CD14-positive monocyte (primary cell): Measurements from ENCODE around the gene NPW. TPM values are rescaled to one million over a fixed set of nuclear protein-coding genes. Genes with fewer than 3 reads are reported as not detected.
A peak's percentile ranks its signal among the peaks of the same experiment; 100 is the strongest.

Source experiments
- DNase-seq, 3 donors: peaks; one replicate each; pipeline ENCODE4 v3.0.0-alpha.2; 2011 to 2022
- H2AFZ ChIP-seq: 2 replicates; pipeline ENCODE4 v1.6.0; 2012; ENCODE audit warnings: mild to moderate bottlenecking, low read depth, low read length, inconsistent platforms; ENCODE audit not compliant: insufficient read depth, poor library complexity, severe bottlenecking
- H3K27ac ChIP-seq, 2 donors: 1 replicate in 1 of 2; 2 replicates in 1 of 2; pipeline ENCODE4 v1.5.1; 2012 to 2013; ENCODE audit warnings: low read length in 2 of 2, control low read depth in 1 of 2, inconsistent platforms in 1 of 2, low read depth in 1 of 2, mild to moderate bottlenecking in 1 of 2
- H3K27me3 ChIP-seq, 2 donors: one replicate each; pipeline versions ENCODE4 v1.6.0 to v1.6.1; 2011 to 2013; ENCODE audit warnings: low read length in 2 of 2; ENCODE audit not compliant: control insufficient read depth in 2 of 2, insufficient read depth in 2 of 2
- H3K36me3 ChIP-seq, 2 donors: replicated peaks in 1 of 2; 1 replicate in 1 of 2; 2 replicates in 1 of 2; pipeline versions ENCODE4 v1.5.1 to v1.6.1; 2012 to 2013; ENCODE audit warnings: low read length in 2 of 2, control low read depth in 1 of 2, inconsistent platforms in 1 of 2, mild to moderate bottlenecking in 1 of 2; ENCODE audit not compliant: insufficient read depth in 2 of 2, control insufficient read depth in 1 of 2
- H3K4me1 ChIP-seq, 2 donors: 1 replicate in 1 of 2; 2 replicates in 1 of 2; pipeline versions ENCODE4 v1.5.1 to v1.6.1; 2012 to 2013; ENCODE audit warnings: low read length in 2 of 2, control low read depth in 1 of 2, inconsistent platforms in 1 of 2, mild to moderate bottlenecking in 1 of 2, moderate library complexity in 1 of 2; ENCODE audit not compliant: insufficient read depth in 2 of 2, control insufficient read depth in 1 of 2
- H3K4me2 ChIP-seq: replicated peaks from 2 replicates; pipeline ENCODE3; 2012; ENCODE audit warnings: low read length, moderate library complexity, mild to moderate bottlenecking; ENCODE audit not compliant: poor library complexity, severe bottlenecking; ENCODE audit errors: extremely low read depth
- H3K4me3 ChIP-seq, 3 experiments: fragments of 200-600 bp in 1 of 3; sonication (generic) in 1 of 3; replicated peaks in 1 of 3; 1 replicate in 2 of 3; 2 replicates in 1 of 3; pipeline ENCODE4 v1.5.1; 2011 to 2013; ENCODE audit warnings: low read length in 3 of 3, mild to moderate bottlenecking in 3 of 3, control low read depth in 2 of 3, low read depth in 2 of 3, inconsistent platforms in 1 of 3, moderate library complexity in 1 of 3
- H3K79me2 ChIP-seq: 2 replicates; pipeline ENCODE4 v1.6.0; 2012; ENCODE audit warnings: mild to moderate bottlenecking, control low read depth, inconsistent platforms, low read length, moderate library complexity; ENCODE audit not compliant: insufficient read depth
- H3K9ac ChIP-seq: 2 replicates; pipeline ENCODE4 v1.6.0; 2017; ENCODE audit warnings: low read length, mild to moderate bottlenecking; ENCODE audit not compliant: insufficient read depth, poor library complexity, severe bottlenecking
- H3K9me3 ChIP-seq, 2 donors: replicated peaks in 1 of 2; 1 replicate in 1 of 2; 2 replicates in 1 of 2; pipeline versions ENCODE4 v1.5.1 to v1.6.1; 2012 to 2013; ENCODE audit warnings: low read length in 2 of 2, control low read depth in 1 of 2; ENCODE audit not compliant: control insufficient read depth in 1 of 2, insufficient read depth in 1 of 2
- H4K20me1 ChIP-seq: 2 replicates; pipeline ENCODE4 v1.6.0; 2012; ENCODE audit warnings: mild to moderate bottlenecking, low read length, control low read depth, moderate library complexity; ENCODE audit not compliant: insufficient read depth
- H3K27ac Mint-ChIP-seq, 7 donors: one replicate each; pipeline ENCODE4 v1.8.0; 2020; ENCODE audit warnings: mild to moderate bottlenecking in 7 of 7, mixed read lengths in 7 of 7, moderate library complexity in 6 of 7, inconsistent platforms in 2 of 7
- H3K27me3 Mint-ChIP-seq, 3 donors: one replicate each; pipeline ENCODE4 v1.8.0; 2021 to 2022; ENCODE audit warnings: low read depth in 3 of 3, mild to moderate bottlenecking in 3 of 3, mixed read lengths in 3 of 3, moderate library complexity in 3 of 3, inconsistent platforms in 1 of 3
- H3K36me3 Mint-ChIP-seq, 2 donors: one replicate each; pipeline ENCODE4 v1.8.0; 2020; ENCODE audit warnings: mixed read lengths in 2 of 2, inconsistent platforms in 1 of 2, mild to moderate bottlenecking in 1 of 2
- H3K4me1 Mint-ChIP-seq: one replicate; pipeline ENCODE4 v1.8.0; 2020; ENCODE audit warnings: mild to moderate bottlenecking, mixed read lengths
- H3K4me3 Mint-ChIP-seq, 2 donors: one replicate each; pipeline ENCODE4 v1.8.0; 2020; ENCODE audit warnings: mild to moderate bottlenecking in 2 of 2, mixed read lengths in 2 of 2, moderate library complexity in 1 of 2
- H3K9me3 Mint-ChIP-seq, 7 donors: one replicate each; pipeline ENCODE4 v1.8.0; 2020 to 2022; ENCODE audit warnings: mixed read lengths in 7 of 7, mild to moderate bottlenecking in 6 of 7, moderate library complexity in 6 of 7, inconsistent platforms in 2 of 7
- CTCF ChIP-seq: fragments of 200-600 bp; IDR thresholded peaks from one replicate; pipeline ENCODE4 v1.8.0; 2022; ENCODE audit warnings: antibody characterized with exemption, mild to moderate bottlenecking
- WGBS: methylation state at CpG from one replicate; pipeline ENCODE4 v1.1.5; 2013; ENCODE audit warnings: missing lambda C conversion rate; ENCODE audit not compliant: insufficient coverage; 5-methylcytosine and 5-hydroxymethylcytosine counted together
- intact Hi-C, 2 donors: fragments of 100-400 bp; cut with micrococcal nuclease; formaldehyde crosslinking; loops; one replicate each; pipeline versions ENCODE4 v1.15.0 to v1.15.1; 2023
- polyA plus RNA-seq, 3 donors: library from polyadenylated mRNA; depleted of rRNA in 1 of 3; unstranded in 2 of 3; stranded (reverse) in 1 of 3; fragments of 300-500 nt in 2 of 3; fragments of >200 nt in 1 of 3; fragmentation: Illumina TruSeq in 2 of 3; gene quantifications; 1 replicate in 2 of 3; 2 replicates in 1 of 3; pipeline ENCODE4 v1.2.3, GENCODE V29; 2012 to 2021

Gene NPW
- polyA plus RNA-seq, 3 donors = not detected

- Histone ChIP-seq H2AFZ (peak overlapping the region; percentile 71), H4K20me1 (peaks cover 2% of the 10 kb centered on the region), H3K79me2 (no peaks in the 10 kb centered on the region), H3K36me3 (peaks cover under 1 to 5% of the 10 kb centered on the region in 2 donors), H3K27me3 (peaks cover 20 to 33% of the 10 kb centered on the region in 2 donors), H3K9me3 (peaks cover 7 to 8% of the 10 kb centered on the region in 2 donors), H3K4me2 (peak overlapping the region; percentile 64), H3K4me3 (peak overlapping the region in 2 of 3 experiments; percentile 5 to 57), H3K4me1 (peaks cover 18% of the 10 kb centered on the region in 2 donors), H3K27ac (peak overlapping the region in 1 of 2 donors; percentile 26), H3K9ac (peak overlapping the region; percentile 46)
- peak overlapping the region; percentile 57 to 79 for H3K4me3 Mint-ChIP-seq
- peaks cover 35 to 52% (median 42%) of the 10 kb centered on the region in 3 donors for H3K27me3 Mint-ChIP-seq
- peaks cover 0 to 16% (median 11%) of the 10 kb centered on the region in 7 donors for H3K9me3 Mint-ChIP-seq
- intact Hi-C loops = no loop called here
- H3K36me3 Mint-ChIP-seq = peaks cover 15 to 21% of the 10 kb centered on the region in 2 donors
- WGBS = 12% methylated on average over 22 of the region's 22 CpGs
- H3K4me1 Mint-ChIP-seq = peaks cover 14% of the 10 kb centered on the region
- peak overlapping the region in 2 of 7 donors; percentile 70 to 83 for H3K27ac Mint-ChIP-seq
- TF ChIP-seq CTCF = no peak
- no peak for DNase-seq
Measured at GRCh38 chr16:1991588-1991947, 28.0 kb upstream of the NPW start.

GRCh38 chr16:1991948-1992703 is 27.5 kb upstream of the NPW start:
- Histone ChIP-seq H3K79me2 (no peaks in the 10 kb centered on the region), H3K4me2 (peak overlapping the region; percentile 64), H3K36me3 (peaks cover 0 to 5% of the 10 kb centered on the region in 2 donors), H4K20me1 (peaks cover 2% of the 10 kb centered on the region), H3K9me3 (peaks cover 7 to 8% of the 10 kb centered on the region in 2 donors), H3K27ac (peak overlapping the region in 1 of 2 donors; percentile 26), H3K27me3 (peaks cover 20 to 33% of the 10 kb centered on the region in 2 donors), H3K9ac (peak overlapping the region; percentile 46), H3K4me3 (peak overlapping the region in 1 of 3 experiments; percentile 57), H2AFZ (peak overlapping the region; percentile 71), H3K4me1 (peaks cover 18% of the 10 kb centered on the region in 2 donors)
- TF ChIP-seq CTCF = no peak
- no peak overlapping the region for H3K27ac Mint-ChIP-seq
- H3K27me3 Mint-ChIP-seq = peaks cover 35 to 52% (median 42%) of the 10 kb centered on the region in 3 donors
- WGBS = 5% methylated on average over 75 of the region's 96 CpGs
- H3K36me3 Mint-ChIP-seq = peaks cover 15 to 21% of the 10 kb centered on the region in 2 donors
- H3K9me3 Mint-ChIP-seq = peaks cover 0 to 16% (median 11%) of the 10 kb centered on the region in 7 donors
- DNase-seq = peak; percentile 90 to 96 (median 95)
- intact Hi-C loops = loop anchor here in 1 of 2 donors (2.0 kb wide), 1 partner anchor 49 kb away; the partner anchor contains the start of gene MSRB1
- H3K4me1 Mint-ChIP-seq = peaks cover 14% of the 10 kb centered on the region
- peak overlapping the region; percentile 57 to 64 for H3K4me3 Mint-ChIP-seq
